ENCODE results near the gene DPEP2. TPM values are rescaled to one million over a fixed set of nuclear protein-coding genes. Genes with fewer than 3 reads are reported as not detected.
A peak's percentile ranks its signal among the peaks of the same experiment; 100 is the strongest.

Gene DPEP2
- total RNA-seq, 1 donor from 2014 or later = 1.1 TPM

DNA sequence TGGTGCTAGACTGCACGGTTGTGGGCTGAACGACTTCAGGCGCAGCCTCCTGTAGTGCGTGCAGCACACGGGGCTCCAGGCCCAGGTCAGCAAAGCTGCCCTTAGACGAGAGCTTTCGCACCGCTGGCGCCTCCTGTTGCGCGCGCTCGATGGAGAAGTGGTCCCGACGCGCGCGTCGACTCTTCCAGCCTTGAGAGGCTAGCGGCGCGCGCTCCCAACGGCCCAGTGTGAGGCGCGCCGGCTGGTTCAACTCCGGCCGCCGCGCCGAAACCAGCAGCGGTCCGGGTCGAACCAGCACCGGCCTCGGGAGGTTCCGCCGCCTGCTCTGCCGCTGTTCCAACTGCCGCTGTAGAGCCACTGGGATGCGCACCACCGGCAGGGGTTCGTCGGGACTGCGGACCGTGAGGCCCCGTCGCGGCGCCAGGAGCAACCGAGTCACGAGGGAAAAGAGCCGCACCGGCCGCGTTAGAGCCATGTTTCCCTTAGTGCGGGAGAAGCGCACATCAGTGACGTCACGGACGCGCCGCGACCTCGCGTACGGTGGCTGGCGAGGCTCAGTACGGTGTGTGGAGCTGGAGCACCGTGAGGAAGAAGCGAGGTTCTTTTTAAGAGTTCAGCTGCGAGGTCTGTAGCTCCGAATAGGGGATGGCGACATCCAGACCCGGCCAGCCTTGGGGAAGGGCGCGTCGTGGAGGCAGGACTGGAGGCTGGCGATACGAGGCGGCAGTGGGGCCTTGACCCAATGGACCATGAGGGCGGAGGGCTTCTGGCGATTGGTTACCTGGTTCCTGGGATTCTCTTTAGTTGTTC is 23.6 kb upstream of the DPEP2 start, which contains the start of the genes DDX28 and DUS2:
Gene DDX28, minus strand, starts transcription at position 505 of the 810 bp plus-strand sequence. Its CDS starts 30 bp downstream, at position 475.
Gene DUS2, plus strand, starts transcription at position 557 of the 810 bp plus-strand sequence. CDS start 14,740 bp downstream, outside the sequence.
- intact Hi-C loops (cut with DNase I) = loop anchor here (2.0 kb wide), 3 partner anchors 30 to 216 kb away; partner anchors contain the start of genes RANBP10, SLC12A4 and TSNAXIP1
- DNase-seq (ENCODE audit: low spot score in 2 of 2) = peak; percentile 66 to 94
- no peaks in the 10 kb centered on the region for H3K36me3 ChIP-seq
- TF ChIP-seq, protein P1, sequence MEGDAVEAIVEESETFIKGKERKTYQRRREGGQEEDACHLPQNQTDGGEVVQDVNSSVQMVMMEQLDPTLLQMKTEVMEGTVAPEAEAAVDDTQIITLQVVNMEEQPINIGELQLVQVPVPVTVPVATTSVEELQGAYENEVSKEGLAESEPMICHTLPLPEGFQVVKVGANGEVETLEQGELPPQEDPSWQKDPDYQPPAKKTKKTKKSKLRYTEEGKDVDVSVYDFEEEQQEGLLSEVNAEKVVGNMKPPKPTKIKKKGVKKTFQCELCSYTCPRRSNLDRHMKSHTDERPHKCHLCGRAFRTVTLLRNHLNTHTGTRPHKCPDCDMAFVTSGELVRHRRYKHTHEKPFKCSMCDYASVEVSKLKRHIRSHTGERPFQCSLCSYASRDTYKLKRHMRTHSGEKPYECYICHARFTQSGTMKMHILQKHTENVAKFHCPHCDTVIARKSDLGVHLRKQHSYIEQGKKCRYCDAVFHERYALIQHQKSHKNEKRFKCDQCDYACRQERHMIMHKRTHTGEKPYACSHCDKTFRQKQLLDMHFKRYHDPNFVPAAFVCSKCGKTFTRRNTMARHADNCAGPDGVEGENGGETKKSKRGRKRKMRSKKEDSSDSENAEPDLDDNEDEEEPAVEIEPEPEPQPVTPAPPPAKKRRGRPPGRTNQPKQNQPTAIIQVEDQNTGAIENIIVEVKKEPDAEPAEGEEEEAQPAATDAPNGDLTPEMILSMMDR (IDR thresholded peaks at IDR 0.05) = peak in 1 of 3 experiments; percentile 7
- H3K9me3 ChIP-seq = no peaks in the 10 kb centered on the region
- peak within 1 kb of the TSS; percentile 84 to 87 for H3K4me3 ChIP-seq
- peaks cover 8 to 14% of the 10 kb centered on the region in 2 donors for H3K4me1 ChIP-seq
- H3K27me3 ChIP-seq = no peaks in the 10 kb centered on the region
- peak within 1 kb of the TSS; percentile 66 to 87 for H3K27ac ChIP-seq

DNA sequence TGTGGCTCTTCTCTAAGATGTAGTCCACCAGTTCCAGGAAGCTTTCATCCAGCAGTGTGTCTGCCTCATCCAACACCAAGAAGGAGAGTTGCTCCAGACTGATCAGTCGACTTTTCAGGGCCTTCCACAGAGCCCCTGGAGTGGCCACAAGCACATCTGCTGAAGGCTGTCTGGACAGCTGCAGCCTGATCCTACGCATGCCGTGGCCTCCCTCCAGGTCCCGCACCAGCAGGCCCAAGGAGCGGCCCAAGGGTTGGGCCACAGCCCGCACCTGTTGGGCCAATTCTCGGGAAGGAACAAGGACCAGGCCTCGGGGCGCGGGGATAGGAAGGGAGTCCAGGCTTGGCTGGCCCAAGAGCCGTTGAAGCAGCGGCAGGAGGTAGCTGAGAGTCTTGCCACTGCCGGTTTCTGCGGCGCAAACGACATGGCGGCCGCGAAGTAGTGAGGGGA is 23.0 kb upstream of the DPEP2 start:
- intact Hi-C loops (cut with DNase I) = loop anchor here (2.0 kb wide), 3 partner anchors 30 to 216 kb away; partner anchors contain the start of genes RANBP10, SLC12A4 and TSNAXIP1
- Histone ChIP-seq H3K4me1 (peaks cover 8 to 14% of the 10 kb centered on the region in 2 donors), H3K27me3 (no peaks in the 10 kb centered on the region), H3K4me3 (peak overlapping the region; percentile 84 to 87), H3K36me3 (no peaks in the 10 kb centered on the region), H3K27ac (peak overlapping the region in 1 of 2 donors; percentile 87), H3K9me3 (no peaks in the 10 kb centered on the region)
- TF ChIP-seq, protein P1 (IDR thresholded peaks at IDR 0.05) = no peak
- DNase-seq (ENCODE audit: low spot score in 2 of 2) = no peak

DNA sequence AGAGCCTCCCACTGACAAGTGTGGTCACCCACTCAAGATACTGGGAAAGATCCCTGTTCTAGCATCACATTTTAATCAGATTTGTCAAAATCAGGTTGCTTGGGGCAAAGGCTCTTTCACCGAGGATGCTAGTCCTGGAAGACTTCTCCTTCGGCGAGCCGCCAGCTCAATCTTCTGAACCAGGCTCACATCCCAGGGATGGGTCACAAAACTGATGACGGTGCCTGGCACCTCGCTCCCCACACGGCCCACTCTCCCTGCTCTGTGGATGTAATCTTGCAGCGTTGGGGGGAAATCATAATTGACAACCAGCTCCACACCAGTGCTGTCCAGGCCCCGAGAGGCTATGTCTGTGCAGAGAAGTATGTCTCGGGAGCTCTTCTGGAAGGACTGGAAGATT is 22.2 kb upstream of the DPEP2 start:
- H3K36me3 ChIP-seq = no peaks in the 10 kb centered on the region
- DNase-seq (ENCODE audit: low spot score in 2 of 2) = no peak
- no peak overlapping the region for H3K27ac ChIP-seq
- peak overlapping the region in 1 of 2 donors; percentile 84 for H3K4me3 ChIP-seq
- TF ChIP-seq, protein P1 (IDR thresholded peaks at IDR 0.05) = no peak
- no peaks in the 10 kb centered on the region for H3K9me3 ChIP-seq
- peaks cover 8 to 14% of the 10 kb centered on the region in 2 donors for H3K4me1 ChIP-seq
- no peaks in the 10 kb centered on the region for H3K27me3 ChIP-seq
- intact Hi-C loops (cut with DNase I) = no loop called here

DNA sequence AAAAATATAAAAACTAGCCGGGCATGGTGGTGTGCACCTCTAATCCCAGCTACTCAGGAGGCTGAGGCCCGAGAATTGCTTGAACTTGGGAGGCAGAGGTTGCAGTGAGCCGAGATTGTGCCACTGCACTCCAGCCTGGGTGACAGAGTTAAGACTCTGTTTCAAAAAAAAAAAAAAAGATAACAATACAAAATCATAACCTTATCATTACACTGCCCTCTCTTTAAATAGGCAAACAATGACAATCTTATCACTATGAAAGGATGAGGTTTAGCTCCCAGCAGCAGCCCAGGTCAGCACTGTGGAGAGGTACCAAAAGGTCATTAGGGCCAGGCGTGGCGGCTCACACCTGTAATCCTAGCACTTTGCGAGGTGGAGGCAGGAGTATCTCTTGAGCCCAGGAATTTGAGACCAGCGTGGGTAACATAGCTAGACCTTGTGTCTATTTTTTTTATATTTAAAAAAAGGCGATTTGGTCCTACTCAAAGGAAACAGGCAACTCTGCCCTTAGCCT is 19.9 kb upstream of the DPEP2 start:
- Histone ChIP-seq H3K4me1 (peaks cover 8 to 14% of the 10 kb centered on the region in 2 donors), H3K27me3 (no peaks in the 10 kb centered on the region), H3K4me3 (no peak overlapping the region), H3K27ac (no peak overlapping the region), H3K36me3 (no peaks in the 10 kb centered on the region), H3K9me3 (no peaks in the 10 kb centered on the region)
- intact Hi-C loops (cut with DNase I) = no loop called here
- TF ChIP-seq, protein P1 (IDR thresholded peaks at IDR 0.05) = no peak
- no peak for DNase-seq (ENCODE audit: low spot score in 2 of 2)

DNA sequence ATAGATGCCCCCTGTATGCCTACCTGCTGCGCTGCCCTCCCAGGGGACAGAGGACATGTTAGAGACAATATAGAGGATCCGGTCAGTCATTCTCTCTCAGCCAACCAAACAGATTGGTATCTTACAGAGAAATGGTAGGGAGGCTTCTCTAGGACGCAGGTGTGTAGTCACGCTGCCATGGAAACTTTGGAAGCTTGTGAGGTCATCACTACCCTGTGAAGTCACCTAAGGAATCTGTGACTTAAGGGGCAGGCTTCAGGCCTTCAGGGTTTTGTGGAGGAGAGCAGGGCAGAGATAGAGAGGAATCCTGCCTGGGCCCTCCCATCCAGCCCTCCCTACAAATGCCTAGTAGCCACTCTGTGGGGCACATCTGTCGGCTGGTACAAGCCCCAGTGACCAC is 16.4 kb upstream of the DPEP2 start, which contains the start of gene DPEP2NB:
Gene DPEP2NB, minus strand, starts transcription at position 231 of the 400 bp plus-strand sequence. Its CDS starts 141 bp downstream, at position 90.
- Histone ChIP-seq H3K9me3 (no peaks in the 10 kb centered on the region), H3K4me3 (no peak within 1 kb of the TSS), H3K27ac (no peak within 1 kb of the TSS), H3K36me3 (no peaks in the 10 kb centered on the region), H3K4me1 (no peaks in the 10 kb centered on the region), H3K27me3 (no peaks in the 10 kb centered on the region)
- DNase-seq (ENCODE audit: low spot score in 2 of 2) = no peak
- intact Hi-C loops (cut with DNase I) = no loop called here
- TF ChIP-seq, protein P1 (IDR thresholded peaks at IDR 0.05) = no peak

Data from ascending aorta (tissue), 2 donors.